IPS-18a (cell line): Measurements from ENCODE around the gene PACS1.

Experiments
- H3K27ac ChIP-seq: one replicate; pipeline ENCODE4 v1.5.1; 2013; ENCODE audit warnings: low read length
- H3K27me3 ChIP-seq: one replicate; pipeline ENCODE4 v1.6.1; 2013; ENCODE audit warnings: mild to moderate bottlenecking, low read length; ENCODE audit not compliant: control insufficient read depth, insufficient read depth
- H3K36me3 ChIP-seq: one replicate; pipeline ENCODE4 v1.6.1; 2013; ENCODE audit warnings: low read depth, low read length; ENCODE audit not compliant: control insufficient read depth
- H3K4me1 ChIP-seq: one replicate; pipeline ENCODE4 v1.6.1; 2013; ENCODE audit warnings: low read depth, low read length; ENCODE audit not compliant: control insufficient read depth
- H3K4me3 ChIP-seq: one replicate; pipeline ENCODE4 v1.5.1; 2013; ENCODE audit warnings: low read length
- H3K9ac ChIP-seq: one replicate; pipeline ENCODE4 v1.6.1; 2013; ENCODE audit warnings: mild to moderate bottlenecking, low read length, moderate library complexity
- H3K9me3 ChIP-seq: one replicate; pipeline ENCODE4 v1.6.1; 2013; ENCODE audit warnings: low read depth, low read length; ENCODE audit not compliant: control insufficient read depth

The PACS1 gene

GRCh38 chr11:66222358-66223149 lies 152.5 kb downstream of the PACS1 start:
- H3K27me3 ChIP-seq = no peaks in the 10 kb centered on the region
- H3K9ac ChIP-seq = no peak overlapping the region
- H3K9me3 ChIP-seq = no peaks in the 10 kb centered on the region
- H3K4me3 ChIP-seq = no peak overlapping the region
- H3K36me3 ChIP-seq = no peaks in the 10 kb centered on the region
- no peak overlapping the region for H3K27ac ChIP-seq
- H3K4me1 ChIP-seq = no peaks in the 10 kb centered on the region

GRCh38 chr11:66224226-66224855 lies 154.3 kb downstream of the PACS1 start:
- no peaks in the 10 kb centered on the region for H3K9me3 ChIP-seq
- no peak overlapping the region for H3K27ac ChIP-seq
- peaks cover 7% of the 10 kb centered on the region for H3K4me1 ChIP-seq
- H3K9ac ChIP-seq = no peak overlapping the region
- no peak overlapping the region for H3K4me3 ChIP-seq
- H3K27me3 ChIP-seq = no peaks in the 10 kb centered on the region
- H3K36me3 ChIP-seq = no peaks in the 10 kb centered on the region

GRCh38 chr11:66225066-66225465 lies 155.0 kb downstream of the PACS1 start:
- peaks cover 7% of the 10 kb centered on the region for H3K4me1 ChIP-seq
- H3K4me3 ChIP-seq = no peak overlapping the region
- no peaks in the 10 kb centered on the region for H3K27me3 ChIP-seq
- H3K9ac ChIP-seq = no peak overlapping the region
- H3K27ac ChIP-seq = no peak overlapping the region
- H3K36me3 ChIP-seq = no peaks in the 10 kb centered on the region
- no peaks in the 10 kb centered on the region for H3K9me3 ChIP-seq

- Histone ChIP-seq H3K27ac (no peak overlapping the region), H3K9me3 (no peaks in the 10 kb centered on the region), H3K27me3 (no peaks in the 10 kb centered on the region), H3K9ac (no peak overlapping the region), H3K36me3 (no peaks in the 10 kb centered on the region), H3K4me3 (no peak overlapping the region), H3K4me1 (peaks cover 8% of the 10 kb centered on the region)
Measured at GRCh38 chr11:66226101-66226500, 156.0 kb downstream of the PACS1 start.

GRCh38 chr11:66227700-66228099 lies 157.6 kb downstream of the PACS1 start:
- H3K9ac ChIP-seq = no peak overlapping the region
- H3K36me3 ChIP-seq = no peaks in the 10 kb centered on the region
- H3K27me3 ChIP-seq = no peaks in the 10 kb centered on the region
- no peak overlapping the region for H3K27ac ChIP-seq
- H3K4me1 ChIP-seq = peaks cover 18% of the 10 kb centered on the region
- no peaks in the 10 kb centered on the region for H3K9me3 ChIP-seq
- H3K4me3 ChIP-seq = no peak overlapping the region

GRCh38 chr11:66228521-66228920 lies 158.4 kb downstream of the PACS1 start:
- no peak overlapping the region for H3K27ac ChIP-seq
- no peaks in the 10 kb centered on the region for H3K9me3 ChIP-seq
- no peaks in the 10 kb centered on the region for H3K36me3 ChIP-seq
- H3K27me3 ChIP-seq = no peaks in the 10 kb centered on the region
- H3K9ac ChIP-seq = no peak overlapping the region
- peaks cover 18% of the 10 kb centered on the region for H3K4me1 ChIP-seq
- H3K4me3 ChIP-seq = no peak overlapping the region

GRCh38 chr11:66230156-66230555 lies 160.1 kb downstream of the PACS1 start:
- H3K4me3 ChIP-seq = no peak overlapping the region
- no peaks in the 10 kb centered on the region for H3K36me3 ChIP-seq
- H3K27me3 ChIP-seq = no peaks in the 10 kb centered on the region
- H3K27ac ChIP-seq = no peak overlapping the region
- no peaks in the 10 kb centered on the region for H3K9me3 ChIP-seq
- peaks cover 18% of the 10 kb centered on the region for H3K4me1 ChIP-seq
- H3K9ac ChIP-seq = no peak overlapping the region

- no peak overlapping the region for H3K27ac ChIP-seq
- no peak overlapping the region for H3K9ac ChIP-seq
- H3K36me3 ChIP-seq = no peaks in the 10 kb centered on the region
- no peak overlapping the region for H3K4me3 ChIP-seq
- no peaks in the 10 kb centered on the region for H3K9me3 ChIP-seq
- no peaks in the 10 kb centered on the region for H3K27me3 ChIP-seq
- H3K4me1 ChIP-seq = peaks cover 18% of the 10 kb centered on the region
Measured at GRCh38 chr11:66230978-66231377, 160.9 kb downstream of the PACS1 start.

- no peak overlapping the region for H3K27ac ChIP-seq
- H3K9me3 ChIP-seq = no peaks in the 10 kb centered on the region
- H3K4me3 ChIP-seq = no peak overlapping the region
- H3K36me3 ChIP-seq = no peaks in the 10 kb centered on the region
- H3K9ac ChIP-seq = no peak overlapping the region
- H3K4me1 ChIP-seq = peaks cover 18% of the 10 kb centered on the region
- no peaks in the 10 kb centered on the region for H3K27me3 ChIP-seq
Measured at GRCh38 chr11:66231561-66231960, 161.5 kb downstream of the PACS1 start.

- Histone ChIP-seq H3K4me1 (peaks cover 18% of the 10 kb centered on the region), H3K4me3 (no peak overlapping the region), H3K27ac (no peak overlapping the region), H3K27me3 (no peaks in the 10 kb centered on the region), H3K36me3 (no peaks in the 10 kb centered on the region), H3K9ac (no peak overlapping the region), H3K9me3 (no peaks in the 10 kb centered on the region)
Measured at GRCh38 chr11:66232769-66233168, 162.7 kb downstream of the PACS1 start.

- H3K27ac ChIP-seq = no peak overlapping the region
- H3K9ac ChIP-seq = no peak overlapping the region
- H3K4me3 ChIP-seq = no peak overlapping the region
- no peaks in the 10 kb centered on the region for H3K27me3 ChIP-seq
- H3K4me1 ChIP-seq = peaks cover 16% of the 10 kb centered on the region
- H3K9me3 ChIP-seq = no peaks in the 10 kb centered on the region
- no peaks in the 10 kb centered on the region for H3K36me3 ChIP-seq
Measured at GRCh38 chr11:66233301-66233700, 163.2 kb downstream of the PACS1 start.

- no peak overlapping the region for H3K27ac ChIP-seq
- peaks cover 11% of the 10 kb centered on the region for H3K4me1 ChIP-seq
- no peak overlapping the region for H3K4me3 ChIP-seq
- no peak overlapping the region for H3K9ac ChIP-seq
- no peaks in the 10 kb centered on the region for H3K9me3 ChIP-seq
- H3K36me3 ChIP-seq = peaks cover 2% of the 10 kb centered on the region
- H3K27me3 ChIP-seq = no peaks in the 10 kb centered on the region
Measured at GRCh38 chr11:66235141-66235540, 165.1 kb downstream of the PACS1 start.
